ENCODE results near the gene PPARG.

DNA sequence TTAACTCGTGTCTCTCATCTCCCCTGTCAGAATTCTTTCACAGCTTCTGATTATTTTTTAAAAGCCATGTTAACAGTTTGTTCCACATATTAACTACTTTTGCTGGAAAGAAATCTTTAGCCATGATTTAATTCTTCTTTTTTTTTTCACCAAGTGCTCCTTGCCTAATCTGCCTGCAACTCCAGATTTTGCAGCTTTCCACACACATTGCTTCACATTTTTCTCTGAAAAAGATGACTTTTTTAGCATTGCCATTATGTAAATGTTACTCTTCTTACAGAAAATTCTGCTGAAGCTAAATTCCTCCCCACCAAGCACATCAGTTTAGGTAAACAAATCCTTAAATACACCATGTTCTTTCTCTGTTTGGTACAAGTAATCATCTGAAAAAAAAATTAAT, 23.4 kb upstream of the PPARG start:
- TF ChIP-seq CTCF (IDR thresholded peaks at IDR 0.05; ENCODE audit: extremely low read depth in 1 of 2, insufficient read depth in 1 of 2, low read depth in 1 of 2, low read length in 2 of 2) = no peak
- no peak for TF ChIP-seq POLR2A (IDR thresholded peaks at IDR 0.05; ENCODE audit: low read depth, low read length)
- TF ChIP-seq POLR2AphosphoS5 (IDR thresholded peaks at IDR 0.05; ENCODE audit: insufficient read depth, low read depth, low read length) = no peak

Measured in endothelial cell of umbilical vein (primary cell).